Measurements from ENCODE around the gene TMEM229B.

The TMEM229B gene

GRCh38 chr14:67520482-67520881 lies 32.0 kb upstream of the TMEM229B start:
- Histone ChIP-seq H2BK12ac (ENCODE audit: low read length in 2 of 2) (no peak overlapping the region), H2AK5ac (ENCODE audit: low read length, severe bottlenecking) (no peak overlapping the region), H2BK15ac (ENCODE audit: low read depth, poor library complexity, severe bottlenecking) (no peak overlapping the region), H3K4me3 (ENCODE audit: insufficient read depth in 1 of 2, low read depth in 1 of 2, low read length in 2 of 2) (no peak overlapping the region), H3K9me3 (ENCODE audit: control insufficient read depth, low read length) (no peaks in the 10 kb centered on the region), H2BK120ac (ENCODE audit: low read depth, low read length) (no peak overlapping the region), H3K23ac (ENCODE audit: low read length in 2 of 2) (no peak overlapping the region), H3K36me3 (ENCODE audit: control insufficient read depth in 1 of 2, insufficient read depth in 2 of 2, low read depth in 1 of 2, low read length in 2 of 2) (no peaks in the 10 kb centered on the region), H3K9ac (ENCODE audit: low read length) (no peak overlapping the region), H3K14ac (ENCODE audit: low read length in 2 of 2) (no peak overlapping the region), H3K4me1 (ENCODE audit: control insufficient read depth, insufficient read depth, low read depth, low read length) (peaks cover 2% of the 10 kb centered on the region), H3K79me1 (replicated peaks; ENCODE audit: low read length, poor library complexity, severe bottlenecking) (no peaks in the 10 kb centered on the region), H4K8ac (ENCODE audit: low read length) (no peak overlapping the region), H3K4ac (ENCODE audit: low read depth in 1 of 2, low read length in 2 of 2) (no peak overlapping the region), H3K18ac (ENCODE audit: low read depth in 1 of 2, low read length in 2 of 2) (no peak overlapping the region), H3K27ac (ENCODE audit: low read length, poor library complexity, severe bottlenecking) (no peak overlapping the region), H3K27me3 (ENCODE audit: control insufficient read depth in 1 of 2, insufficient read depth in 1 of 2, low read length in 2 of 2) (peaks cover 82 to 89% of the 10 kb centered on the region in 2 experiments), H3K4me2 (ENCODE audit: low read length, poor library complexity, severe bottlenecking) (no peak overlapping the region), H2BK5ac (ENCODE audit: low read depth, low read length, poor library complexity, severe bottlenecking) (no peak overlapping the region), H4K91ac (ENCODE audit: low read length) (no peak overlapping the region), H2AFZ (ENCODE audit: low read depth, low read length) (no peak overlapping the region)
- WGBS = no CpG with 5 or more reads among the region's 1 CpG
- DNase-seq = no peak

GRCh38 chr14:67519406-67519805 lies 30.9 kb upstream of the TMEM229B start:
- WGBS = 64% methylated on average over 5 of the region's 5 CpGs
- H3K36me3 ChIP-seq (ENCODE audit: control insufficient read depth in 1 of 2, insufficient read depth in 2 of 2, low read depth in 1 of 2, low read length in 2 of 2) = no peaks in the 10 kb centered on the region

GRCh38 chr14:67517083-67517482 lies 28.6 kb upstream of the TMEM229B start:
- Histone ChIP-seq H2BK5ac (ENCODE audit: low read depth, low read length, poor library complexity, severe bottlenecking) (no peak overlapping the region), H2AFZ (ENCODE audit: low read depth, low read length) (no peak overlapping the region), H3K27ac (ENCODE audit: low read length, poor library complexity, severe bottlenecking) (no peak overlapping the region), H3K9ac (ENCODE audit: low read length) (no peak overlapping the region), H2BK120ac (ENCODE audit: low read depth, low read length) (no peak overlapping the region), H3K18ac (ENCODE audit: low read depth in 1 of 2, low read length in 2 of 2) (no peak overlapping the region), H3K9me3 (ENCODE audit: control insufficient read depth, low read length) (no peaks in the 10 kb centered on the region), H3K4me1 (ENCODE audit: control insufficient read depth, insufficient read depth, low read depth, low read length) (peaks cover 18% of the 10 kb centered on the region), H3K23ac (ENCODE audit: low read length in 2 of 2) (no peak overlapping the region), H3K79me1 (replicated peaks; ENCODE audit: low read length, poor library complexity, severe bottlenecking) (no peaks in the 10 kb centered on the region), H4K91ac (ENCODE audit: low read length) (no peak overlapping the region), H3K4ac (ENCODE audit: low read depth in 1 of 2, low read length in 2 of 2) (no peak overlapping the region), H3K14ac (ENCODE audit: low read length in 2 of 2) (no peak overlapping the region), H4K8ac (ENCODE audit: low read length) (no peak overlapping the region), H2AK5ac (ENCODE audit: low read length, severe bottlenecking) (no peak overlapping the region), H2BK15ac (ENCODE audit: low read depth, poor library complexity, severe bottlenecking) (no peak overlapping the region), H3K27me3 (ENCODE audit: control insufficient read depth in 1 of 2, insufficient read depth in 1 of 2, low read length in 2 of 2) (peaks cover 59 to 65% of the 10 kb centered on the region in 2 experiments), H2BK12ac (ENCODE audit: low read length in 2 of 2) (no peak overlapping the region), H3K36me3 (ENCODE audit: control insufficient read depth in 1 of 2, insufficient read depth in 2 of 2, low read depth in 1 of 2, low read length in 2 of 2) (no peaks in the 10 kb centered on the region), H3K4me3 (ENCODE audit: insufficient read depth in 1 of 2, low read depth in 1 of 2, low read length in 2 of 2) (no peak overlapping the region), H3K4me2 (ENCODE audit: low read length, poor library complexity, severe bottlenecking) (no peak overlapping the region)
- no peak for DNase-seq
- WGBS = 50% methylated on average over 11 of the region's 12 CpGs

More at GRCh38 chr14:67519406-67519805, 30.9 kb upstream of the TMEM229B start:
- Histone ChIP-seq H2BK12ac (ENCODE audit: low read length in 2 of 2) (no peak overlapping the region), H3K4ac (ENCODE audit: low read depth in 1 of 2, low read length in 2 of 2) (no peak overlapping the region), H3K27me3 (ENCODE audit: control insufficient read depth in 1 of 2, insufficient read depth in 1 of 2, low read length in 2 of 2) (peaks cover 78 to 81% of the 10 kb centered on the region in 2 experiments), H3K23ac (ENCODE audit: low read length in 2 of 2) (no peak overlapping the region), H2AK5ac (ENCODE audit: low read length, severe bottlenecking) (no peak overlapping the region), H4K91ac (ENCODE audit: low read length) (no peak overlapping the region), H3K79me1 (replicated peaks; ENCODE audit: low read length, poor library complexity, severe bottlenecking) (no peaks in the 10 kb centered on the region), H3K14ac (ENCODE audit: low read length in 2 of 2) (no peak overlapping the region), H3K4me2 (ENCODE audit: low read length, poor library complexity, severe bottlenecking) (no peak overlapping the region), H2BK15ac (ENCODE audit: low read depth, poor library complexity, severe bottlenecking) (no peak overlapping the region), H3K4me1 (ENCODE audit: control insufficient read depth, insufficient read depth, low read depth, low read length) (peaks cover 11% of the 10 kb centered on the region), H2AFZ (ENCODE audit: low read depth, low read length) (no peak overlapping the region), H3K27ac (ENCODE audit: low read length, poor library complexity, severe bottlenecking) (no peak overlapping the region), H3K4me3 (ENCODE audit: insufficient read depth in 1 of 2, low read depth in 1 of 2, low read length in 2 of 2) (no peak overlapping the region), H3K9ac (ENCODE audit: low read length) (no peak overlapping the region), H3K9me3 (ENCODE audit: control insufficient read depth, low read length) (no peaks in the 10 kb centered on the region), H2BK120ac (ENCODE audit: low read depth, low read length) (no peak overlapping the region), H2BK5ac (ENCODE audit: low read depth, low read length, poor library complexity, severe bottlenecking) (no peak overlapping the region), H3K18ac (ENCODE audit: low read depth in 1 of 2, low read length in 2 of 2) (no peak overlapping the region), H4K8ac (ENCODE audit: low read length) (no peak overlapping the region)
- no peak for DNase-seq

GRCh38 chr14:67516676-67517075 lies 28.2 kb upstream of the TMEM229B start:
- Histone ChIP-seq H4K91ac (ENCODE audit: low read length) (no peak overlapping the region), H2AFZ (ENCODE audit: low read depth, low read length) (no peak overlapping the region), H3K27me3 (ENCODE audit: control insufficient read depth in 1 of 2, insufficient read depth in 1 of 2, low read length in 2 of 2) (peaks cover 57 to 62% of the 10 kb centered on the region in 2 experiments), H3K36me3 (ENCODE audit: control insufficient read depth in 1 of 2, insufficient read depth in 2 of 2, low read depth in 1 of 2, low read length in 2 of 2) (no peaks in the 10 kb centered on the region), H3K4ac (ENCODE audit: low read depth in 1 of 2, low read length in 2 of 2) (no peak overlapping the region), H2BK12ac (ENCODE audit: low read length in 2 of 2) (no peak overlapping the region), H3K4me2 (ENCODE audit: low read length, poor library complexity, severe bottlenecking) (no peak overlapping the region), H3K4me1 (ENCODE audit: control insufficient read depth, insufficient read depth, low read depth, low read length) (peaks cover 18% of the 10 kb centered on the region), H4K8ac (ENCODE audit: low read length) (no peak overlapping the region), H3K27ac (ENCODE audit: low read length, poor library complexity, severe bottlenecking) (no peak overlapping the region), H3K9me3 (ENCODE audit: control insufficient read depth, low read length) (no peaks in the 10 kb centered on the region), H3K14ac (ENCODE audit: low read length in 2 of 2) (no peak overlapping the region), H2AK5ac (ENCODE audit: low read length, severe bottlenecking) (no peak overlapping the region), H3K9ac (ENCODE audit: low read length) (no peak overlapping the region), H3K18ac (ENCODE audit: low read depth in 1 of 2, low read length in 2 of 2) (no peak overlapping the region), H2BK120ac (ENCODE audit: low read depth, low read length) (no peak overlapping the region), H2BK15ac (ENCODE audit: low read depth, poor library complexity, severe bottlenecking) (no peak overlapping the region), H3K79me1 (replicated peaks; ENCODE audit: low read length, poor library complexity, severe bottlenecking) (no peaks in the 10 kb centered on the region), H3K4me3 (ENCODE audit: insufficient read depth in 1 of 2, low read depth in 1 of 2, low read length in 2 of 2) (no peak overlapping the region), H3K23ac (ENCODE audit: low read length in 2 of 2) (no peak overlapping the region), H2BK5ac (ENCODE audit: low read depth, low read length, poor library complexity, severe bottlenecking) (no peak overlapping the region)
- no peak for DNase-seq
- 74% methylated on average over 2 of the region's 2 CpGs for WGBS

All from mesenchymal stem cell (in vitro differentiated cells and primary cell).